GM15510 (cell line): ENCODE measurements around the gene TBC1D3B.

Experiments
- POLR2A ChIP-seq: IDR thresholded peaks from 3 replicates; pipeline ENCODE4 v1.6.1; 2011; ENCODE audit warnings: borderline replicate concordance; ENCODE audit not compliant: insufficient read length; ENCODE audit errors: extremely low read depth

Gene TBC1D3B

DNA sequence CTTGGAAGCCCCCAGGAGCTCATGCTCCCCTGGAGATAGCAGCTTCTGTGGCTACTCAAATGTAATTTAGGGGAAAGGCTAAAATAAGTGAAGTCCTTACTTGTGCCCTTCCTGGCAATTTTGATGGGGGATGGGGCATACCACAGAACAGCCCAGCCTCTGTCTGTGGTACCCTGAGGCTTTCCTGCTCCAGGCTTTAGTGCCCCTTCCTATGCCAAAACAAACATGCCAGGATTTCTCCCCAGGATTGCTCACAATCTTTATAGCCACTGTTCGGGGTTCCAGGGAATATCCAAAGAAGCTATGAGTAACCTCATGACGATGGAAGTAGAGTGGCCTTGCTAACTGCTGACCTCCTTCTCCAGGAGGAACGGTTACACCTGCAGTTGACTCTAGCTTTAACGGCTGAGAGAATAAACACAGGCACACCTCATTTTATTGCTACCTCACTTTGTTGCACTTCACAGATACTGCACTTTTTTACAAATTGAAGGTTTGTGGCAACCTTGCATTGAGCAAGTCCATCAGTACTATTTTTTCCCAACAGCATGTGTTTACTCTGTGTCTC, 47.9 kb downstream of the TBC1D3B start:
- no peak for TF ChIP-seq POLR2A

DNA sequence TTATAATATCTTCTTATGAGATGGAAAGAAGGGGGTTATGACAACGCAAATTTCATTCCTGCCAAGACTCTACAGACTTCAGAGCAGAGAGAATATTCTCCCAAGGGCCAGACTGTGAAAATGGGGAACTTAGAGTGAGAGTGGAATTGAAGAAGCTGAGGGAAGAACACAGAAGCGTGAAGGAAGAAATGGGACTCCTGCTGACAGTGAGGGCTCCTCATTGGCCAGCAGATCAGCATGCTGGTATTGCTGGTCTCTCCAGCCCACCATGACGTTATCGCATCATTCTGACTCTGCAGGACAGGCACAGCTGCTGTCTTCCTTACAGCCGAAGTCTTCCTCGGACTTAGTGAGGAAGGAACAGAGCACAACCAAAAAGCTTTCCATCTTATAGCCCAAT, 48.5 kb downstream of the TBC1D3B start:
- TF ChIP-seq POLR2A = no peak

- no peak for TF ChIP-seq POLR2A
Measured at GRCh38 chr17:36127199-36127893, 49.1 kb downstream of the TBC1D3B start.

GRCh38 chr17:36124879-36125824, 51.3 kb downstream of the TBC1D3B start:
- TF ChIP-seq POLR2A = no peak

GRCh38 chr17:36123431-36123830, 53.0 kb downstream of the TBC1D3B start:
- no peak for TF ChIP-seq POLR2A

DNA sequence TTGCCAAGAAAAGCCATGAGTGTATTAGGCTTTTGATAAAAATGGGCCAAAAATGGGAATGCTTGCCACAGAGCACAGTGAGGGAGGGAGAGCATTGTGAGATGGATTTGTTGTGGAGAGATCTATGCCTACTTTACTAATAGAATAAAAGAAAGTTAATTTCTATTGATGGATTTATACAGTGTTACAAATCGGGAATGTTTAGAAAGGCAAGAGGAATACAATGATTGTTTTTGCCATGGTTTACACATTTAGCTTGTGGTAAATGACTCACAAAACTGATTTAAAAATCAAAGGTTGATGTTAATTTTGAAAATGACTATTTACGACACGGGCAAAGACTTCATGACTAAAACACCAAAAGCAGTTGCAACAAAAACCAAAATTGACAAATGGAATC, 56.2 kb downstream of the TBC1D3B start:
- TF ChIP-seq POLR2A = no peak

DNA sequence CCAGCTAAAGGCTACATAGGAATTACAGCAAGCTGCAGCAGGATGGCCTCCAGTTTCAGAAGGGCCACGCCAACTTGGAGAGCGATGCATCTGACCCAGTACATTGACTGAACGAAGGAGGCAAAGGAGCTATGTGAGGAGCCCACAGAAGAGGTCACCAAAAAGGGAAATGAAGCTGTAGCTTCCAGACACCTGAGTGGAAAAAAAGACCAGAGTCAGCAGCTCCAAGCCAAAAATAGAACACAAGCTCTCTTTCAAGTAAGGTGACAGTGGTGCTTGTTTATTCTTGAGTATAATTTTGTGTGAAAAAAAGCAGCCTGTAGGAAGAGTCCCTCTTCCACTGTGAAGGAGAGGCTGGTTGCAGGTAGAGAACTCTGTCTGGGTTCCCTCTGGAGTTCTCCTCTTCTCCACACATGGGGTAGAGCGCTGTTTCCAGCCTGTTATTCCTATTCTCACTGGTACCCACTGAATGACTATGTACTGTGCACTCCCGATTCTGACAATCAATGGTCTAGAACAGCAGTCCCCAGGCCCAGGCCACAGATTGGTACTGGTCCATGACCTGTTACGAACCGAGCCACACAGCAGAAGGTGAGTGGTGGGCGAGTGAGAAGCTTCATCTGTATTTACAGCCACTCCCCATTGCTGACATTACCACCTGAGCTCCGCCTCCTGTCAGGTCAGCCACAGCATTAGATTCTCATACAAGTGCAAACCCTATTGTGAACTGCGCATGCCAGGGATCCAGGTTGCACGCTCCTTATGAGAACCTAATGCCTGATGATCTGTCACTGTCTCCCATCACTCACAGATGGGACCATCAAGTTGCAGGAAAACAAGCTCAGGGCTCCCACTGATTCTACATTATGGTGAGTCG, 57.7 kb downstream of the TBC1D3B start:
- no peak for TF ChIP-seq POLR2A

GRCh38 chr17:36117505-36118382, 58.7 kb downstream of the TBC1D3B start:
- no peak for TF ChIP-seq POLR2A
